Prostate gland (tissue), 2 donors: ENCODE measurements around the gene HEG1.

Experiments
- POLR2A ChIP-seq: fragments of 450-650 bp; IDR thresholded peaks from one replicate; pipeline ENCODE4 v1.6.1; 2016; ENCODE audit warnings: antibody characterized with exemption, mild to moderate bottlenecking
- TF ChIP-seq, protein P1 (sequence below), 4 experiments: fragments of 200-600 bp in 2 of 4; fragments of 450-650 bp in 2 of 4; sonication (generic) in 2 of 4; IDR thresholded peaks; 1 replicate in 3 of 4; 2 replicates in 1 of 4; pipeline ENCODE4 v1.5.1; 2016 to 2019; ENCODE audit warnings: antibody characterized with exemption in 4 of 4, mild to moderate bottlenecking in 2 of 4, moderate library complexity in 2 of 4

DNA sequence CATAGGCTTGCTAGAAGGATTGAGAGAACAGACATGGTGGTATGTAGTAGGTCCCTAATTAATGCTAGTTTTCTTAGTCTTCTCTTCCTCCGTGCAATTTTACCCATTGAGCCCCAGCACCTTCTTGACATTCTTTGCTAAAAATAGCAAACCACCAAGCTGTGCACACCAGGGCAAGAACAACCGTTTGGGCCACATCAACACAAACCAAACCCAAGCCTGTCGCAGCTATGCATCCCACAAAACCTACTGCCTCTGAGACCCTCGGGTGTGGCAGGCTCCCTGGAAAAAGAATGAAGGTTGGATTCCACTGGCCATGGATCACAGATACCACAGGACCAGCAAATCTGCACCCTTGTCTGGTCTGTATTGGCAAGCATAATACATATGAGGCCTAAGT is 27.1 kb downstream of the HEG1 start:
- no peak for TF ChIP-seq POLR2A
- TF ChIP-seq, protein P1, sequence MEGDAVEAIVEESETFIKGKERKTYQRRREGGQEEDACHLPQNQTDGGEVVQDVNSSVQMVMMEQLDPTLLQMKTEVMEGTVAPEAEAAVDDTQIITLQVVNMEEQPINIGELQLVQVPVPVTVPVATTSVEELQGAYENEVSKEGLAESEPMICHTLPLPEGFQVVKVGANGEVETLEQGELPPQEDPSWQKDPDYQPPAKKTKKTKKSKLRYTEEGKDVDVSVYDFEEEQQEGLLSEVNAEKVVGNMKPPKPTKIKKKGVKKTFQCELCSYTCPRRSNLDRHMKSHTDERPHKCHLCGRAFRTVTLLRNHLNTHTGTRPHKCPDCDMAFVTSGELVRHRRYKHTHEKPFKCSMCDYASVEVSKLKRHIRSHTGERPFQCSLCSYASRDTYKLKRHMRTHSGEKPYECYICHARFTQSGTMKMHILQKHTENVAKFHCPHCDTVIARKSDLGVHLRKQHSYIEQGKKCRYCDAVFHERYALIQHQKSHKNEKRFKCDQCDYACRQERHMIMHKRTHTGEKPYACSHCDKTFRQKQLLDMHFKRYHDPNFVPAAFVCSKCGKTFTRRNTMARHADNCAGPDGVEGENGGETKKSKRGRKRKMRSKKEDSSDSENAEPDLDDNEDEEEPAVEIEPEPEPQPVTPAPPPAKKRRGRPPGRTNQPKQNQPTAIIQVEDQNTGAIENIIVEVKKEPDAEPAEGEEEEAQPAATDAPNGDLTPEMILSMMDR (IDR thresholded peaks at IDR 0.05): no peak
